Heart left ventricle (tissue), 13 donors: Measurements from ENCODE around the gene GADL1.

ENCODE experiments used
- CTCF ChIP-seq, 12 donors: fragments of 200-600 bp; sonication (generic) in 4 of 12; IDR thresholded peaks; one replicate each; pipeline versions ENCODE4 v1.5.0 to v1.8.0; 2018 to 2022; ENCODE audit warnings: antibody characterized with exemption in 12 of 12, mild to moderate bottlenecking in 5 of 12
- POLR2A ChIP-seq, 2 donors: fragments of 450-650 bp; IDR thresholded peaks; one replicate each; pipeline ENCODE4 v1.6.1; 2017; ENCODE audit warnings: antibody characterized with exemption in 2 of 2, mild to moderate bottlenecking in 2 of 2, moderate library complexity in 2 of 2
- donor health status: ischemic (EF 13 %, LVEDD 7.1; RV severe dilation, severe dysfunction).
- donor health status: DM: no; HTN: yes; CAD: no.
- donor health status: DM: no; HTN: no; CAD: no.
- donor health status: ischemic (EF 25% LVEDD 6.9; RV normal size, moderate dysfunction).
- donor health status: ischemic (EF 25% LVEDD 5.7; RV mildly dilated, moderate dysfunction).
- donor health status: ischemic (EF 35%, LVEDD 5.7; RV mildly dilated, moderate dysfunction).
- donor health status: nonischemic (EF 11% LVEDD 7.7; RV severe dilation, severe dysfunction).
- donor health status: DM: yes; HTN: yes; CAD: no.
- donor health status: PGD.
- donor health status: ischemic (EF 29% LVEDD 5.4; RV normal size, mild dysfunction).
- donor health status: nonischemic (EF 23%, LVEDD 6.1; RV moderate dilation, normal function).

GRCh38 chr3:30786365-30786764, 108.1 kb downstream of the GADL1 start:
- TF ChIP-seq CTCF (IDR thresholded peaks at IDR 0.05) (no peak), POLR2A (IDR thresholded peaks at IDR 0.05) (no peak)
